ENCODE measurements around the gene PIP5KL1.

DNA sequence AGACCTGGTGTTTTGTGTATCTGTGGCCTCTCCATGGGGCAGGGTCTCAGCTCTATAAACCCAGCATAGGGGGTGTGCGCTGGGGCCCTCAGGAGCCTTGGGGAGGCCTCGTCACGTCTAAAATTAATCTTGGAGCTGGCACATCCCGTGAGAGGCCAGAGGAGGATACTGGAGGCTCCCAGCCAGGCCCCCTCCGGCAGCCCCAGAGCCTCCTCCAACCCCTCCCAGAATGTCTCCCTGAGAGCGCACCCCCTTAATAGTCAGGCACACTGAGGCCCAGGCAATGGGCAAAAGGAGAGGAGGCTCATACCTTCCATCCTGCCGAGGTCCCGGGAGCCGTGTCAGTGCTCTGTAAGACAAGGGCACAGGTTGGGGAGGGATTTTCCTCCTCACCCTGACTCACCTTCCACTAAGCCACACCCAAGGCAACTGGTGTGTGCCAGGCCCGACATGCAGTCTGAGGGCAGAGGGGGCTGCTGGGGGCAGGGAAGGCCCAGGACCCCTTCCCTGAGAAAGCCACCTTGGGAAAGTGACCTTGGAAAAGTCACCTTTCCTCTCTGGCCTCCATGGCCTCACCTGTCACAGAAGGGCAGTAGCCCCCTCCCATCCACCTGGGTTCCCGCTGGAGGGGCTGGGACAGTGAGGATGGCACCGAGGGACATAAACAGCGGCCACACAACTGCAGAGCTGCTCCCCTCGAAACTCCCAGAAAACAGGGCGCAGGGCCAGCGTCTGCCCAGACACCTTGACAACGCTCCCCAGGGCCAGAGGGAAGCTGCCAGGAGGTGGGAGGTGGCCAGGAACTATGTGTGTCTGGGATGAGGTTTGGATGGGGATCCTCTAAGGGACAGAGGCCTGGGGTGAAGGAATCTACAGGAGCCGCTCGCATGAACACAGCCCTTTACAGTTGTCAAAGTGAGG lies 56.0 kb downstream of the PIP5KL1 start:
- TF ChIP-seq POLR2AphosphoS5 (IDR thresholded peaks at IDR 0.05; ENCODE audit: low read depth, low read length): no peak
- TF ChIP-seq, protein P1, sequence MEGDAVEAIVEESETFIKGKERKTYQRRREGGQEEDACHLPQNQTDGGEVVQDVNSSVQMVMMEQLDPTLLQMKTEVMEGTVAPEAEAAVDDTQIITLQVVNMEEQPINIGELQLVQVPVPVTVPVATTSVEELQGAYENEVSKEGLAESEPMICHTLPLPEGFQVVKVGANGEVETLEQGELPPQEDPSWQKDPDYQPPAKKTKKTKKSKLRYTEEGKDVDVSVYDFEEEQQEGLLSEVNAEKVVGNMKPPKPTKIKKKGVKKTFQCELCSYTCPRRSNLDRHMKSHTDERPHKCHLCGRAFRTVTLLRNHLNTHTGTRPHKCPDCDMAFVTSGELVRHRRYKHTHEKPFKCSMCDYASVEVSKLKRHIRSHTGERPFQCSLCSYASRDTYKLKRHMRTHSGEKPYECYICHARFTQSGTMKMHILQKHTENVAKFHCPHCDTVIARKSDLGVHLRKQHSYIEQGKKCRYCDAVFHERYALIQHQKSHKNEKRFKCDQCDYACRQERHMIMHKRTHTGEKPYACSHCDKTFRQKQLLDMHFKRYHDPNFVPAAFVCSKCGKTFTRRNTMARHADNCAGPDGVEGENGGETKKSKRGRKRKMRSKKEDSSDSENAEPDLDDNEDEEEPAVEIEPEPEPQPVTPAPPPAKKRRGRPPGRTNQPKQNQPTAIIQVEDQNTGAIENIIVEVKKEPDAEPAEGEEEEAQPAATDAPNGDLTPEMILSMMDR (IDR thresholded peaks at IDR 0.05): no peak

Data from Panc1 (cell line).